GM12878 (cell line): ENCODE results near the gene ACSF3. TPM values are rescaled to one million over a fixed set of nuclear protein-coding genes. Genes with fewer than 3 reads are reported as not detected.

Experiments used
- ATAC-seq: fragments of 200-7000 bp; cut with Tn5 transposase; 3 replicates; pipeline ENCODE4 v1.9.1; 2020; ENCODE audit warnings: mild to moderate bottlenecking, moderate library complexity
- BruUV-seq: library from RNA; stranded (reverse); fragments of 400-500 nt; replicated peaks from 2 replicates; lab custom pipeline; 2021; lab: Mats Ljungman, UMichigan
- CTCF ChIA-PET: fragments of 300-600 bp; sonication (Branson Sonifier 250); formaldehyde crosslinking; extraction: SDS; loops from one replicate; lab custom pipeline; 2021; ENCODE audit warnings: inconsistent platforms; lab: Yijun Ruan, JAX
- POLR2A ChIA-PET: fragments of 350-600 bp; formaldehyde crosslinking; extraction: SDS; loops from one replicate; lab custom pipeline; 2021; ENCODE audit warnings: inconsistent platforms; lab: Charles Lee
- RAD21 ChIA-PET: fragments of 300-600 bp; sonication (Branson Sonifier 250); formaldehyde crosslinking; loops from one replicate; lab custom pipeline; 2023; ENCODE audit warnings: antibody characterized with exemption; ENCODE audit not compliant: unreplicated experiment; lab: Charles Lee
- SMC1A ChIA-PET: fragments of 300-600 bp; sonication (Branson Sonifier 250); formaldehyde crosslinking; loops from one replicate; lab custom pipeline; 2023; ENCODE audit not compliant: unreplicated experiment, uncharacterized antibody; lab: Charles Lee
- DNase-seq: peaks from one replicate; pipeline ENCODE4 v3.0.0-alpha.2; 2011; ENCODE audit warnings: low read depth, low spot score
- FAIRE-seq: peaks from 3 replicates; lab custom pipeline; 2011; peaks lifted over from hg19 to GRCh38; lab: Jason Lieb, UNC
- H2AFZ ChIP-seq: 2 replicates; pipeline ENCODE4 v1.6.0; 2011; ENCODE audit warnings: low read depth, low read length, control low read depth; ENCODE audit not compliant: control insufficient read depth
- H3K27ac ChIP-seq: 2 replicates; pipeline ENCODE4 v1.5.1; 2011; ENCODE audit warnings: control low read depth; ENCODE audit not compliant: control insufficient read depth, insufficient read depth
- H3K27me3 ChIP-seq, 2 experiments: replicated peaks in 1 of 2; 2 replicates each; pipeline versions ENCODE4 v1.6.0 to v1.6.1; 2011; ENCODE audit warnings: low read length in 1 of 2; ENCODE audit not compliant: control insufficient read depth in 2 of 2, insufficient read depth in 2 of 2
- H3K36me3 ChIP-seq, 2 experiments: 2 replicates each; pipeline ENCODE4 v1.5.1; 2011; ENCODE audit warnings: low read length in 1 of 2; ENCODE audit not compliant: control insufficient read depth in 2 of 2, insufficient read depth in 2 of 2
- H3K4me1 ChIP-seq: 2 replicates; pipeline ENCODE4 v1.6.1; 2011; ENCODE audit warnings: mild to moderate bottlenecking, low read length, moderate library complexity, mixed read lengths; ENCODE audit not compliant: control insufficient read depth, insufficient read depth
- H3K4me2 ChIP-seq: 2 replicates; pipeline ENCODE4 v1.6.0; 2011; ENCODE audit warnings: control low read depth; ENCODE audit not compliant: control insufficient read depth, insufficient read depth
- H3K4me3 ChIP-seq: fragments of 200-600 bp; sonication (generic); 2 replicates; pipeline ENCODE4 v1.5.1; 2016
- H3K79me2 ChIP-seq: 2 replicates; pipeline ENCODE4 v1.6.0; 2011; ENCODE audit warnings: low read length; ENCODE audit not compliant: control insufficient read depth, insufficient read depth
- H3K9ac ChIP-seq: 2 replicates; pipeline ENCODE4 v1.8.0; 2011; ENCODE audit warnings: low read length, control low read depth, mixed read lengths; ENCODE audit not compliant: control insufficient read depth, insufficient read depth
- H3K9me3 ChIP-seq: replicated peaks from 3 replicates; pipeline ENCODE4 v1.5.1; 2011; ENCODE audit warnings: mild to moderate bottlenecking, low read length; ENCODE audit not compliant: control insufficient read depth, insufficient read depth
- H4K20me1 ChIP-seq: 2 replicates; pipeline ENCODE4 v1.6.0; 2011; ENCODE audit not compliant: control insufficient read depth, insufficient read depth
- BCL3 ChIP-seq: IDR thresholded peaks from 2 replicates; pipeline ENCODE4 v1.6.1; 2011; ENCODE audit warnings: borderline replicate concordance, low read depth, mild to moderate bottlenecking, moderate library complexity, low read length; ENCODE audit not compliant: insufficient read depth, poor library complexity, severe bottlenecking
- BRCA1 ChIP-seq: IDR thresholded peaks from 2 replicates; pipeline ENCODE4 v1.6.1; 2011; ENCODE audit warnings: low read depth, low read length, improper control_type of control experiment
- CHD1 ChIP-seq: IDR thresholded peaks from 2 replicates; pipeline ENCODE4 v1.6.1; 2012; ENCODE audit warnings: low read depth, low read length, improper control_type of control experiment
- MAX ChIP-seq: IDR thresholded peaks from 2 replicates; pipeline ENCODE4 v1.6.1; 2012; ENCODE audit warnings: low read depth, low read length, improper control_type of control experiment
- PBX3 ChIP-seq: IDR thresholded peaks from 2 replicates; pipeline ENCODE4 v1.6.1; 2011; ENCODE audit warnings: mild to moderate bottlenecking, low read depth, low read length, moderate library complexity; ENCODE audit not compliant: insufficient replicate concordance
- RELB ChIP-seq: fragments of 450-650 bp; IDR thresholded peaks from 2 replicates; pipeline ENCODE4 v1.6.1; 2017; ENCODE audit warnings: low read depth, mild to moderate bottlenecking, moderate library complexity
- TCF3 ChIP-seq: IDR thresholded peaks from 2 replicates; pipeline ENCODE4 v1.6.1; 2012; ENCODE audit warnings: low read depth, mild to moderate bottlenecking, low read length, borderline replicate concordance; ENCODE audit not compliant: insufficient read depth
- WGBS: methylation state at CpG from one replicate; pipeline ENCODE4 v1.1.6; 2016; ENCODE audit warnings: low lambda C conversion rate; ENCODE audit not compliant: insufficient replicate concordance, insufficient coverage; ENCODE audit errors: missing lambda C conversion rate; 5-methylcytosine and 5-hydroxymethylcytosine counted together
- in situ Hi-C: fragments of 300-500 bp; cut with MboI; formaldehyde crosslinking; loops from 9 replicates; pipeline ENCODE4 v1.14.3; 2018; ENCODE audit warnings: mixed read lengths
- intact Hi-C: fragments of 100-400 bp; cut with micrococcal nuclease; formaldehyde crosslinking; loops from one replicate; pipeline ENCODE4 v1.14.2; 2022; ENCODE audit not compliant: unreplicated experiment
- polyA plus RNA-seq, 11 experiments: library from polyadenylated mRNA; depleted of rRNA in 4 of 11; unstranded in 6 of 11; stranded (reverse) in 5 of 11; fragments of >200 nt; fragmentation: Nextera tagmentation in 4 of 11; fragmentation: Illumina TruSeq in 1 of 11; extraction: Ambion mirVana in 4 of 11; extraction: Trizol in 1 of 11; gene quantifications; 1 replicate in 1 of 11; 2 replicates in 10 of 11; pipeline versions ENCODE4 v1.2.1 to v1.2.3, GENCODE V29; 2011 to 2016; ENCODE audit warnings: inconsistent platforms in 2 of 11, missing spikeins in 2 of 11, low read depth in 1 of 11
- total RNA-seq, 4 experiments: library from RNA; depleted of rRNA in 3 of 4; stranded (reverse); fragments of >200 nt in 3 of 4; fragmentation: Illumina TruSeq in 1 of 4; extraction: Trizol in 1 of 4; gene quantifications; 2 replicates each; pipeline versions ENCODE4 v1.2.1 to v1.2.3, GENCODE V29; 2013 to 2021

The ACSF3 gene
- total and polyA plus RNA-seq, 10 of the 15 experiments (the other 5 are each of a cell fraction or from before 2014, with no cell fraction given) = 1.0 to 44.4 (median 25.8) TPM

- 36% methylated on average over 40 of the region's 40 CpGs for WGBS
- Histone ChIP-seq H3K9ac (no peak overlapping the region), H3K9me3 (no peaks in the 10 kb centered on the region; the same call in 2 of the 3 replicates), H3K4me2 (no peak overlapping the region), H4K20me1 (no peaks in the 10 kb centered on the region), H3K27ac (no peak overlapping the region), H3K79me2 (no peaks in the 10 kb centered on the region)
- SMC1A ChIA-PET = no interaction called here
- intact Hi-C loops = no loop called here
- no peak for DNase-seq
- ATAC-seq = peak; percentile 21; the same call in 2 of the 3 replicates
- peak; percentile 24; the same call in 1 of the 2 replicates for TF ChIP-seq MAX
- TF ChIP-seq CHD1 = no peak
- TF ChIP-seq PBX3 = peak; percentile 59
- TF ChIP-seq BRCA1 = no peak
- peak; percentile 76; the same call in 1 of the 2 replicates for TF ChIP-seq TCF3
- TF ChIP-seq RELB = no peak
- peak; percentile 92 for TF ChIP-seq BCL3
- TF ChIP-seq, all 136 proteins: peak for 4
- no peak overlapping the region for H3K4me3 ChIP-seq
- RAD21 ChIA-PET = no interaction called here
- BruUV-seq = no TSS peak
- no peaks in the 10 kb centered on the region for H3K36me3 ChIP-seq
- CTCF ChIA-PET = interaction anchor here (1.9 kb wide), 1 partner anchor 349 kb away, joined by 4 read pairs; no protein-coding TSS in a partner anchor
- peaks cover under 1% of the 10 kb centered on the region; the same call in 1 of the 2 replicates for H3K4me1 ChIP-seq
- POLR2A ChIA-PET = no interaction called here
- no peak overlapping the region for H2AFZ ChIP-seq
- in situ Hi-C loops = no loop called here
- no peaks in the 10 kb centered on the region for H3K27me3 ChIP-seq
- FAIRE-seq = no peak
These were observed 68.4 kb downstream of the ACSF3 start for GRCh38 chr16:89161763-89162713.
